Measurements from ENCODE around the gene PDE4DIP.
"Not testable (repeated sequence)": the region's sequence is repeated elsewhere in the genome, so short reads cannot be mapped to it uniquely, and the experiment has no call there.

Gene PDE4DIP

GRCh38 chr1:148844220-148844619, at the start of gene PDE4DIP:
Gene PDE4DIP, plus strand, starts transcription at chr1:148844428. Its CDS starts 347 bp downstream, at chr1:148844775.
- DNase-seq (ENCODE audit: low read depth), result not testable (repeated sequence)

GRCh38 chr1:148808268-148808928, 35.8 kb upstream of the PDE4DIP start:
- not testable (repeated sequence) for DNase-seq (ENCODE audit: low read depth)

GRCh38 chr1:148808929-148809283, 35.3 kb upstream of the PDE4DIP start:
- DNase-seq (ENCODE audit: low read depth), result not testable (repeated sequence)

GRCh38 chr1:148822180-148822579, 22.0 kb upstream of the PDE4DIP start:
- not testable (repeated sequence) for DNase-seq (ENCODE audit: low read depth)

GRCh38 chr1:148823822-148824221, 20.4 kb upstream of the PDE4DIP start:
- not testable (repeated sequence) for DNase-seq (ENCODE audit: low read depth)

- DNase-seq (ENCODE audit: low read depth), result not testable (repeated sequence)
These were observed 19.2 kb upstream of the PDE4DIP start for GRCh38 chr1:148825029-148825428.

GRCh38 chr1:148828531-148828930, 15.7 kb upstream of the PDE4DIP start:
- not testable (repeated sequence) for DNase-seq (ENCODE audit: low read depth)

GRCh38 chr1:148828962-148829361, 15.3 kb upstream of the PDE4DIP start:
- DNase-seq (ENCODE audit: low read depth), result not testable (repeated sequence)

- not testable (repeated sequence) for DNase-seq (ENCODE audit: low read depth)
These were observed 14.9 kb upstream of the PDE4DIP start for GRCh38 chr1:148829365-148829764.

GRCh38 chr1:148841262-148841661, 3.0 kb upstream of the PDE4DIP start:
- DNase-seq (ENCODE audit: low read depth), result not testable (repeated sequence)

GRCh38 chr1:148844651-148845050, 423 bp downstream of the PDE4DIP start:
- not testable (repeated sequence) for DNase-seq (ENCODE audit: low read depth)

GRCh38 chr1:148845068-148845467, 840 bp downstream of the PDE4DIP start:
- DNase-seq (ENCODE audit: low read depth), result not testable (repeated sequence)

GRCh38 chr1:148850347-148850746, 6.1 kb downstream of the PDE4DIP start:
- not testable (repeated sequence) for DNase-seq (ENCODE audit: low read depth)

GRCh38 chr1:148850840-148851239, 6.6 kb downstream of the PDE4DIP start:
- not testable (repeated sequence) for DNase-seq (ENCODE audit: low read depth)

GRCh38 chr1:148851684-148852083, 7.5 kb downstream of the PDE4DIP start:
- not testable (repeated sequence) for DNase-seq (ENCODE audit: low read depth)

GRCh38 chr1:148853363-148853762, 9.1 kb downstream of the PDE4DIP start:
- not testable (repeated sequence) for DNase-seq (ENCODE audit: low read depth)

GRCh38 chr1:148854063-148854462, 9.8 kb downstream of the PDE4DIP start:
- not testable (repeated sequence) for DNase-seq (ENCODE audit: low read depth)

- DNase-seq (ENCODE audit: low read depth), result not testable (repeated sequence)
These were observed 11.1 kb downstream of the PDE4DIP start for GRCh38 chr1:148855367-148855766.

- DNase-seq (ENCODE audit: low read depth), result not testable (repeated sequence)
These were observed 15.8 kb downstream of the PDE4DIP start for GRCh38 chr1:148860049-148860448.

GRCh38 chr1:148860579-148861259, 16.5 kb downstream of the PDE4DIP start:
- not testable (repeated sequence) for DNase-seq (ENCODE audit: low read depth)

GRCh38 chr1:148862590-148862989, 18.4 kb downstream of the PDE4DIP start:
- not testable (repeated sequence) for DNase-seq (ENCODE audit: low read depth)

GRCh38 chr1:148868924-148869633, 24.9 kb downstream of the PDE4DIP start:
- DNase-seq (ENCODE audit: low read depth), result not testable (repeated sequence)

- not testable (repeated sequence) for DNase-seq (ENCODE audit: low read depth)
These were observed 25.4 kb downstream of the PDE4DIP start for GRCh38 chr1:148869634-148869961.
